22Rv1 (cell line): ENCODE data around the gene SLC5A2.

Experiments used
- H3K27ac ChIP-seq: fragments of 450-650 bp; 2 replicates; pipeline ENCODE4 v1.5.1; 2017
- ZFX ChIP-seq: fragments of 450-650 bp; IDR thresholded peaks from 2 replicates; pipeline ENCODE4 v1.6.1; 2017; ENCODE audit warnings: antibody characterized with exemption, borderline replicate concordance
- TF ChIP-seq, protein P1 (sequence below): fragments of 450-650 bp; IDR thresholded peaks from 2 replicates; pipeline ENCODE4 v1.5.1; 2017; ENCODE audit warnings: mild to moderate bottlenecking

The SLC5A2 gene

DNA sequence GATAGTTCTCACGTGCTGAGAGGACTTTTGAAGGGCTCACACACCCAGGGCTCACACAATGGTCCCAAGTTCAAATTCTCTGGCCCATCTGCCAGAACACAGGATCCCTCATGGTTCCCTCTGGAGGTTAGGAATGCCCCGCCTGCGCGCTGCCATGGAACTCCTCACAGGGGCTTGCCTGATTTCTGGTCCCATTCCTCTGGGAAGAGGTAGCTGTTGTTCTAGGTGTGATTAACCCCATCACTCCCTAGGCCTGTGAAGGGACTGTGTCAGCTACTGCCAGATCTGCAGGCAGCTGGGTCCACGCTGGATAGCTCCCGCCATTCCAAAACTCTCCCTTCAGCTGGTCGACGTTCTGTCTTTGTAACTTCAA lies 25.9 kb upstream of the SLC5A2 start:
- TF ChIP-seq ZFX = no peak
- TF ChIP-seq, protein P1, sequence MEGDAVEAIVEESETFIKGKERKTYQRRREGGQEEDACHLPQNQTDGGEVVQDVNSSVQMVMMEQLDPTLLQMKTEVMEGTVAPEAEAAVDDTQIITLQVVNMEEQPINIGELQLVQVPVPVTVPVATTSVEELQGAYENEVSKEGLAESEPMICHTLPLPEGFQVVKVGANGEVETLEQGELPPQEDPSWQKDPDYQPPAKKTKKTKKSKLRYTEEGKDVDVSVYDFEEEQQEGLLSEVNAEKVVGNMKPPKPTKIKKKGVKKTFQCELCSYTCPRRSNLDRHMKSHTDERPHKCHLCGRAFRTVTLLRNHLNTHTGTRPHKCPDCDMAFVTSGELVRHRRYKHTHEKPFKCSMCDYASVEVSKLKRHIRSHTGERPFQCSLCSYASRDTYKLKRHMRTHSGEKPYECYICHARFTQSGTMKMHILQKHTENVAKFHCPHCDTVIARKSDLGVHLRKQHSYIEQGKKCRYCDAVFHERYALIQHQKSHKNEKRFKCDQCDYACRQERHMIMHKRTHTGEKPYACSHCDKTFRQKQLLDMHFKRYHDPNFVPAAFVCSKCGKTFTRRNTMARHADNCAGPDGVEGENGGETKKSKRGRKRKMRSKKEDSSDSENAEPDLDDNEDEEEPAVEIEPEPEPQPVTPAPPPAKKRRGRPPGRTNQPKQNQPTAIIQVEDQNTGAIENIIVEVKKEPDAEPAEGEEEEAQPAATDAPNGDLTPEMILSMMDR = no peak
- H3K27ac ChIP-seq = no peak overlapping the region

DNA sequence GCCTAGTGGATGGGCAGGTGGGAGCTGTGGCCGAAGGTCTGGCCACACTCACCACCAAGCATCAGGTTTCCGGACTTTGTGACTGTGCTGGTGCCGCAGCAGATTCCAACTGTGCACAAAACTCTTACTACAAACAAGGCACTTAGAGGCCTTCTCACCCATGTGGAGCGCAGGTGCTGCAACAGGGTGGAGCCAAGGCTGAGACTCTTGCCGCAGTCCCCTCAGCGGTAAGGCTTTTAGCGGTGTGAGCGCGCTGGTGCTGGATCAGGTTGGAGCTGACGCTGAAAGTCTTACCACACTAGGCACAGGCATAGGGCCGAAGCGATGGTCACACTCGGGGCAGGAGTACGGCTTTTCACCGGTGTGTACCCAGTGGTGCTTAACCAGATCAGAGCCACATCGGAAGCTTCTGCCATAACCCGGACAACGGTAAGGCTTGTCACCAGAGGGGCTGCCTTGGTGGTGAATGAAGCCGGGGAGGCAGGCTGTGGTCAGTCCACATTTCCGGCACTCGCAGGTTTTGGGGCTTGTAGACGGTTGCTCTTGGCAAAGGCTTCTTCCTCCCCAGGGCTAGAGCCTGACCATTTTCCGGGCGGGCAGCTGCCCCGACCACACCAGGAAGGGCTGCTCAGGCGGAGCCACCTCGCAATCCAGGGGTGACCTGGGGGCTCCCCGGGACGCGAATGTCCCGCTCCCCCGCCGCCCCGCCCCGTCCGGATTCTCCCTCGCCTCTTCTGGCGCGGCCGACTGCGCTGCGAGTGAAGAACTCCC lies 24.7 kb upstream of the SLC5A2 start:
- no peak for TF ChIP-seq ZFX
- TF ChIP-seq, protein P1 = no peak
- peak overlapping the region; percentile 91 for H3K27ac ChIP-seq

DNA sequence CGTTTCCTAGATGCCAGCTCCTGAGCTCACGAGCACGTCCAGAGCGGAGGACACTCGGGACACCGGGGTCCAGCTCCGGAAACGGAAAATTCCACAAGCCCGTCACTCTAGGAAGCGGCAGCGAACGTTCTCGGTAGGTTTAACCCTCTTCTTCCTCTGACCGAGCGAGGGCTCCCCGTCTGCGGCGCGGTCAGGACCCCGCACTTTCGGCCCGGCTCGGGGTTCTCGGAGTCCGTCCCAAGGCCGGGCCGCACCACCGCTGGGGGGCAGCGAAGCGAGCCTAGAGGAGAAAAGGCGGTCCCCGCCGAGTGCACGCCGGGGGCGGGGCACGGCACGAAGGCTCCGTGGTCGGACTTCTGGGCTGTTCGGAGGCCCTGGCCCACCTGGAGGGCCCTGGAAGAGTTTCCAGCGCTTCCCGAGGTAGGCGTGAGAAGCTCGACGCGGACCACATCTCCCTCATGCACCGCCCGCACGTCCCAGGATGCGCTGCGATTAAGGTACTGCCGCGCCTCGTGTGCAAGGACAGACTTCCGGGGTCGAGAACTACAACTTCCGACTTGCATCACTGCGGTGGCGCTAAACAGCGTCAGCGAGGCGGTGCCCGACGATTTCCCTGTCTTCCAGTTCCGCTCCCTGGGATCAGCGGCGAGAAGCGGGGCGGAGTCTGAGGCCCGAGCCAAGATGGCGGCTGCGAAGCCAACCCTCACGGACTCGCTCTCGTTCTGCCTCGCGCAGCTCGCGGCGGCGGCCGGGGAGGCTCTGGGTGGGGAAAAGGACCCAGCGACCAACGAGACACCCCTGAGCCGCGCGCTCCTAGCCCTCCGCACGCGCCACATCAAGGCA lies 23.9 kb upstream of the SLC5A2 start, which contains the start of gene ARMC5:
ARMC5 (plus strand) TSS at position 658 of the 843 bp plus-strand sequence; CDS start at position 682, 24 bp downstream.
- H3K27ac ChIP-seq = peak within 1 kb of the TSS; percentile 91
- TF ChIP-seq ZFX = no peak
- TF ChIP-seq, protein P1 = peak; percentile 77

GRCh38 chr16:31459687-31460581 lies 23.0 kb upstream of the SLC5A2 start:
- TF ChIP-seq, protein P1 = no peak
- no peak for TF ChIP-seq ZFX
- peak overlapping the region; percentile 91 for H3K27ac ChIP-seq

GRCh38 chr16:31460582-31461002 lies 22.3 kb upstream of the SLC5A2 start:
- no peak for TF ChIP-seq ZFX
- TF ChIP-seq, protein P1 = peak; percentile 78
- H3K27ac ChIP-seq = peak overlapping the region; percentile 91

DNA sequence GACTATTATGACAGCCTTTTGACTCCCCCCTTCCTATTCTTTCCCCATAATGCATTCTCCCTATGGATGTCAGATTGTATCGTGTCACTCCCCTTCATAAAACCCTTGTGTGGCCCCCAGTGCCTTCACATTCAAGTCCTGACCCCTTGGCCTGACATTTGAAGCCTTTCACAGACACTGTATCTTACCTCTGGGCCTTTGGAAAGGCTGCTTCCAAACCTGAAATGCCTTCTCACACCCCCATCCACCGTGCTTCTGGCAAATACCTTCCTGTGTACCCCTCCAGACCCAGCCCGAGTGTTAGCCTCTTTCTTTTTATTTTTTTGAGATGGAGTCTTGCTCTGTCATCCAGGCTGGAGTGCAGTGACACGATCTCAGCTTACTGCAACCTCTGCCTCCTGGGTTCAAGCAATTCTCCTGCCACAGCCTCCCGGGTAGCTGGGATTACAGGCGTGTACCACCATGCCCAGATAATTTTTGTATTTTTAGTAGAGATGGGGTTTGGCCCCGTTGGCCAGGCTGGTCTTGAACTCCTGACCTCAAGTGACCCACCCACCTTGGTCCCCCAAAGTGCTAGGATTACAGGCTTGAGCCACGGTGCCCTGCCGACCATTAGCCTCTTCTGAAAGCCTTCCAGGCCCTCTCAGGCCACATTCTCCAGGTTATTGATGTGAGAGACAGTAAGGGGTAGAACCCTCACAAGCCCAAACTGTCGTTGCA lies 21.6 kb upstream of the SLC5A2 start:
- TF ChIP-seq, protein P1 = no peak
- TF ChIP-seq ZFX = no peak
- H3K27ac ChIP-seq = no peak overlapping the region
